Transverse colon (tissue), 4 donors: Measurements from ENCODE around the gene VMP1.

ENCODE experiments used
- CTCF ChIP-seq, 5 experiments: fragments of 200-600 bp in 3 of 5; fragments of 450-650 bp in 2 of 5; sonication (generic) in 3 of 5; IDR thresholded peaks; 1 replicate in 2 of 5; 2 replicates in 3 of 5; pipeline ENCODE4 v1.5.1; 2016 to 2017; ENCODE audit warnings: antibody characterized with exemption in 5 of 5, inconsistent platforms in 3 of 5, mild to moderate bottlenecking in 2 of 5, moderate library complexity in 1 of 5
- EP300 ChIP-seq: sonication (generic); formaldehyde crosslinking; IDR thresholded peaks from one replicate; pipeline ENCODE4 v1.6.1; 2017; ENCODE audit warnings: antibody characterized with exemption, low read depth
- POLR2A ChIP-seq: fragments of 450-650 bp; IDR thresholded peaks from one replicate; pipeline ENCODE4 v1.6.1; 2016; ENCODE audit warnings: antibody characterized with exemption, mild to moderate bottlenecking, moderate library complexity
- POLR2AphosphoS5 ChIP-seq, 3 donors: sonication (generic); formaldehyde crosslinking; IDR thresholded peaks; one replicate each; pipeline ENCODE4 v1.6.1; 2016; ENCODE audit warnings: antibody characterized with exemption in 3 of 3

- TF ChIP-seq POLR2A (no peak), CTCF (IDR thresholded peaks at IDR 0.05) (no peak), POLR2AphosphoS5 (IDR thresholded peaks at IDR 0.05) (no peak), EP300 (no peak)
Observed at GRCh38 chr17:59793205-59793604, 85.8 kb downstream of the VMP1 start.
